ENCODE measurements around the gene ANKRD13A.
"Not testable (repeated sequence)": the region's sequence is repeated elsewhere in the genome, so short reads cannot be mapped to it uniquely, and the experiment has no call there.

Gene ANKRD13A

GRCh38 chr12:110005319-110005973, 6.2 kb downstream of the ANKRD13A start:
- 0 out of 2 replicates have a peak, but pooled peaks cover under 1% of the 10 kb centered on the region for H3K4me1 ChIP-seq (ENCODE audit: control insufficient read depth, insufficient read depth, low read length)
- no peaks in the 10 kb centered on the region; the same call in 1 of the 2 replicates for H3K27me3 ChIP-seq (ENCODE audit: control insufficient read depth, insufficient read depth, low read length)
- DNase-seq (ENCODE audit: low read depth, low spot score), result no peak
- H3K27ac ChIP-seq (ENCODE audit: low read length), result no peak overlapping the region
- no peaks in the 10 kb centered on the region for H3K36me3 ChIP-seq (ENCODE audit: control insufficient read depth, insufficient read depth, low read length)
- H3K4me3 ChIP-seq (ENCODE audit: low read length), result no peak overlapping the region
- no CpG with 5 or more reads among the region's 7 CpGs for WGBS (ENCODE audit: insufficient coverage, insufficient read length)
- no peaks in the 10 kb centered on the region for H3K9me3 ChIP-seq (ENCODE audit: control insufficient read depth, insufficient read depth, low read length)

- no peak overlapping the region for H3K4me3 ChIP-seq (ENCODE audit: low read length)
- DNase-seq (ENCODE audit: low read depth, low spot score), result no peak
Measured at GRCh38 chr12:110006115-110006514, 6.9 kb downstream of the ANKRD13A start.

GRCh38 chr12:110007881-110008280, 8.7 kb downstream of the ANKRD13A start:
- no peaks in the 10 kb centered on the region for H3K9me3 ChIP-seq (ENCODE audit: control insufficient read depth, insufficient read depth, low read length)
- H3K27me3 ChIP-seq (ENCODE audit: control insufficient read depth, insufficient read depth, low read length), result no peaks in the 10 kb centered on the region
- no peak for DNase-seq (ENCODE audit: low read depth, low spot score)
- no peaks in the 10 kb centered on the region for H3K36me3 ChIP-seq (ENCODE audit: control insufficient read depth, insufficient read depth, low read length)
- H3K4me3 ChIP-seq (ENCODE audit: low read length), result no peak overlapping the region
- no peak overlapping the region for H3K27ac ChIP-seq (ENCODE audit: low read length)
- H3K4me1 ChIP-seq (ENCODE audit: control insufficient read depth, insufficient read depth, low read length), result no peaks in the 10 kb centered on the region

More at GRCh38 chr12:110006115-110006514, 6.9 kb downstream of the ANKRD13A start:
- H3K27me3 ChIP-seq (ENCODE audit: control insufficient read depth, insufficient read depth, low read length), result no peaks in the 10 kb centered on the region
- WGBS (ENCODE audit: insufficient coverage, insufficient read length), result no CpG with 5 or more reads among the region's 4 CpGs
- H3K9me3 ChIP-seq (ENCODE audit: control insufficient read depth, insufficient read depth, low read length), result no peaks in the 10 kb centered on the region
- no peak overlapping the region for H3K27ac ChIP-seq (ENCODE audit: low read length)
- H3K36me3 ChIP-seq (ENCODE audit: control insufficient read depth, insufficient read depth, low read length), result no peaks in the 10 kb centered on the region
- no peaks in the 10 kb centered on the region for H3K4me1 ChIP-seq (ENCODE audit: control insufficient read depth, insufficient read depth, low read length)

GRCh38 chr12:110008681-110009398, 9.6 kb downstream of the ANKRD13A start:
- no CpG with 5 or more reads among the region's 15 CpGs for WGBS (ENCODE audit: insufficient coverage, insufficient read length)
- H3K4me1 ChIP-seq (ENCODE audit: control insufficient read depth, insufficient read depth, low read length); H3K36me3 ChIP-seq (ENCODE audit: control insufficient read depth, insufficient read depth, low read length); H3K27ac ChIP-seq (ENCODE audit: low read length); H3K4me3 ChIP-seq (ENCODE audit: low read length); H3K9me3 ChIP-seq (ENCODE audit: control insufficient read depth, insufficient read depth, low read length); DNase-seq (ENCODE audit: low read depth, low spot score); H3K27me3 ChIP-seq (ENCODE audit: control insufficient read depth, insufficient read depth, low read length): not testable (repeated sequence)

GRCh38 chr12:110010853-110011723, 11.9 kb downstream of the ANKRD13A start:
- Histone ChIP-seq H3K27ac (ENCODE audit: low read length) (no peak overlapping the region), H3K36me3 (ENCODE audit: control insufficient read depth, insufficient read depth, low read length) (no peaks in the 10 kb centered on the region), H3K27me3 (ENCODE audit: control insufficient read depth, insufficient read depth, low read length) (no peaks in the 10 kb centered on the region), H3K4me3 (ENCODE audit: low read length) (no peak overlapping the region), H3K4me1 (ENCODE audit: control insufficient read depth, insufficient read depth, low read length) (no peaks in the 10 kb centered on the region), H3K9me3 (ENCODE audit: control insufficient read depth, insufficient read depth, low read length) (no peaks in the 10 kb centered on the region)
- no peak for DNase-seq (ENCODE audit: low read depth, low spot score)
- no CpG with 5 or more reads among the region's 13 CpGs for WGBS (ENCODE audit: insufficient coverage, insufficient read length)

- WGBS (ENCODE audit: insufficient coverage, insufficient read length), result no CpG with 5 or more reads among the region's 6 CpGs
- Histone ChIP-seq H3K36me3 (ENCODE audit: control insufficient read depth, insufficient read depth, low read length) (no peaks in the 10 kb centered on the region), H3K9me3 (ENCODE audit: control insufficient read depth, insufficient read depth, low read length) (no peaks in the 10 kb centered on the region), H3K4me3 (ENCODE audit: low read length) (no peak overlapping the region), H3K27ac (ENCODE audit: low read length) (no peak overlapping the region), H3K4me1 (ENCODE audit: control insufficient read depth, insufficient read depth, low read length) (no peaks in the 10 kb centered on the region), H3K27me3 (ENCODE audit: control insufficient read depth, insufficient read depth, low read length) (no peaks in the 10 kb centered on the region)
- no peak for DNase-seq (ENCODE audit: low read depth, low spot score)
Measured at GRCh38 chr12:110012137-110012536, 12.9 kb downstream of the ANKRD13A start.

GRCh38 chr12:110012659-110013058, 13.4 kb downstream of the ANKRD13A start:
- no peaks in the 10 kb centered on the region for H3K4me1 ChIP-seq (ENCODE audit: control insufficient read depth, insufficient read depth, low read length)
- H3K4me3 ChIP-seq (ENCODE audit: low read length), result no peak overlapping the region
- no CpG with 5 or more reads among the region's 4 CpGs for WGBS (ENCODE audit: insufficient coverage, insufficient read length)
- no peaks in the 10 kb centered on the region for H3K36me3 ChIP-seq (ENCODE audit: control insufficient read depth, insufficient read depth, low read length)
- H3K27ac ChIP-seq (ENCODE audit: low read length), result no peak overlapping the region
- no peak for DNase-seq (ENCODE audit: low read depth, low spot score)
- H3K9me3 ChIP-seq (ENCODE audit: control insufficient read depth, insufficient read depth, low read length), result no peaks in the 10 kb centered on the region
- no peaks in the 10 kb centered on the region for H3K27me3 ChIP-seq (ENCODE audit: control insufficient read depth, insufficient read depth, low read length)

GRCh38 chr12:110015132-110015531, 15.9 kb downstream of the ANKRD13A start:
- Histone ChIP-seq H3K9me3 (ENCODE audit: control insufficient read depth, insufficient read depth, low read length) (no peaks in the 10 kb centered on the region), H3K4me3 (ENCODE audit: low read length) (no peak overlapping the region), H3K36me3 (ENCODE audit: control insufficient read depth, insufficient read depth, low read length) (no peaks in the 10 kb centered on the region; the same call in 1 of the 2 replicates), H3K27me3 (ENCODE audit: control insufficient read depth, insufficient read depth, low read length) (no peaks in the 10 kb centered on the region), H3K27ac (ENCODE audit: low read length) (no peak overlapping the region), H3K4me1 (ENCODE audit: control insufficient read depth, insufficient read depth, low read length) (no peaks in the 10 kb centered on the region)
- DNase-seq (ENCODE audit: low read depth, low spot score), result no peak
- WGBS (ENCODE audit: insufficient coverage, insufficient read length), result no CpG with 5 or more reads among the region's 2 CpGs

- Histone ChIP-seq H3K36me3 (ENCODE audit: control insufficient read depth, insufficient read depth, low read length) (no peaks in the 10 kb centered on the region; the same call in 1 of the 2 replicates), H3K4me3 (ENCODE audit: low read length) (no peak overlapping the region), H3K9me3 (ENCODE audit: control insufficient read depth, insufficient read depth, low read length) (no peaks in the 10 kb centered on the region), H3K27ac (ENCODE audit: low read length) (no peak overlapping the region), H3K4me1 (ENCODE audit: control insufficient read depth, insufficient read depth, low read length) (no peaks in the 10 kb centered on the region), H3K27me3 (ENCODE audit: control insufficient read depth, insufficient read depth, low read length) (no peaks in the 10 kb centered on the region)
- no peak for DNase-seq (ENCODE audit: low read depth, low spot score)
- no CpG with 5 or more reads among the region's 4 CpGs for WGBS (ENCODE audit: insufficient coverage, insufficient read length)
Measured at GRCh38 chr12:110020956-110021355, 21.7 kb downstream of the ANKRD13A start.
